ENCODE data around the gene ERBB4.

Gene ERBB4

GRCh38 chr2:212427638-212428037 is 111.0 kb downstream of the ERBB4 start:
- peak; percentile 80 for DNase-seq

GRCh38 chr2:212426637-212427412 is 111.8 kb downstream of the ERBB4 start:
- peak; percentile 93 for DNase-seq

- DNase-seq: peak; percentile 67
These were observed 114.5 kb downstream of the ERBB4 start for GRCh38 chr2:212424082-212424481.

- DNase-seq: peak; percentile 31
These were observed 115.5 kb downstream of the ERBB4 start for GRCh38 chr2:212423089-212423488.

- no peak for DNase-seq
These were observed 116.9 kb downstream of the ERBB4 start for GRCh38 chr2:212421556-212422334.

GRCh38 chr2:212416086-212416485 is 122.5 kb downstream of the ERBB4 start:
- DNase-seq: no peak

- DNase-seq: no peak
These were observed 123.8 kb downstream of the ERBB4 start for GRCh38 chr2:212414767-212415211.

- DNase-seq: no peak
These were observed 129.0 kb downstream of the ERBB4 start for GRCh38 chr2:212409560-212409959.

- no peak for DNase-seq
These were observed 130.1 kb downstream of the ERBB4 start for GRCh38 chr2:212408524-212408923.

- DNase-seq: no peak
These were observed 131.9 kb downstream of the ERBB4 start for GRCh38 chr2:212406716-212407115.

GRCh38 chr2:212402316-212402715 is 136.3 kb downstream of the ERBB4 start:
- no peak for DNase-seq

- peak; percentile 21 for DNase-seq
These were observed 140.3 kb downstream of the ERBB4 start for GRCh38 chr2:212398316-212398715.

- no peak for DNase-seq
These were observed 146.1 kb downstream of the ERBB4 start for GRCh38 chr2:212392544-212392943.

- DNase-seq: peak; percentile 39
These were observed 146.6 kb downstream of the ERBB4 start for GRCh38 chr2:212392043-212392442.

GRCh38 chr2:212387146-212387545 is 151.5 kb downstream of the ERBB4 start:
- no peak for DNase-seq

- DNase-seq: peak; percentile 29
These were observed 153.4 kb downstream of the ERBB4 start for GRCh38 chr2:212385241-212385640.

- DNase-seq: peak; percentile 39
These were observed 154.6 kb downstream of the ERBB4 start for GRCh38 chr2:212384027-212384426.

- DNase-seq: peak; percentile 56
These were observed 157.0 kb downstream of the ERBB4 start for GRCh38 chr2:212381428-212382102.

- no peak for DNase-seq
These were observed 159.5 kb downstream of the ERBB4 start for GRCh38 chr2:212379103-212379502.

GRCh38 chr2:212367431-212367830 is 171.2 kb downstream of the ERBB4 start:
- DNase-seq: no peak

GRCh38 chr2:212364112-212364985 is 174.3 kb downstream of the ERBB4 start:
- DNase-seq: peak; percentile 66

- peak; percentile 89 for DNase-seq
These were observed 177.3 kb downstream of the ERBB4 start for GRCh38 chr2:212361174-212361756.
